Brain microvascular endothelial cell (primary cell): ENCODE data around the gene ATP5F1D.
A peak's percentile ranks its signal among the peaks of the same experiment; 100 is the strongest.
"Not testable (repeated sequence)": the region's sequence is repeated elsewhere in the genome, so short reads cannot be mapped to it uniquely, and the experiment has no call there.

Experiments used
- DNase-seq: peaks from one replicate; pipeline ENCODE4 v3.0.0-alpha.2; 2020
- H3K27ac ChIP-seq: fragments of 250-450 bp; sonication (Bioruptor Pico); 2 replicates; pipeline ENCODE4 v1.5.1; 2020; ENCODE audit warnings: mild to moderate bottlenecking, moderate library complexity
- H3K27me3 ChIP-seq: fragments of 250-450 bp; sonication (Bioruptor Pico); replicated peaks from 2 replicates; pipeline ENCODE4 v1.5.1; 2020; ENCODE audit warnings: mild to moderate bottlenecking
- H3K36me3 ChIP-seq: fragments of 250-450 bp; sonication (Bioruptor Pico); replicated peaks from 2 replicates; pipeline ENCODE4 v1.5.1; 2020; ENCODE audit warnings: mild to moderate bottlenecking
- H3K4me3 ChIP-seq: 2 replicates; pipeline ENCODE4 v1.5.1; 2011; ENCODE audit warnings: low read depth, mild to moderate bottlenecking, control low read depth, low read length, moderate library complexity
- in situ Hi-C: cut with HindIII; loops from 2 replicates; pipeline ENCODE4 v1.10.0; 2017; ENCODE audit warnings: low sequenced_read_pairs, low pct_ligation_motif_present
- TF ChIP-seq, protein P1 (sequence below): IDR thresholded peaks from 2 replicates; pipeline ENCODE4 v1.5.1; 2011; ENCODE audit warnings: low read depth, mild to moderate bottlenecking, moderate library complexity, low read length, control low read depth, inconsistent platforms; ENCODE audit errors: missing control alignments

ATP5F1D gene

GRCh38 chr19:1244693-1245451, 3.3 kb downstream of the ATP5F1D start:
- TF ChIP-seq, protein P1, sequence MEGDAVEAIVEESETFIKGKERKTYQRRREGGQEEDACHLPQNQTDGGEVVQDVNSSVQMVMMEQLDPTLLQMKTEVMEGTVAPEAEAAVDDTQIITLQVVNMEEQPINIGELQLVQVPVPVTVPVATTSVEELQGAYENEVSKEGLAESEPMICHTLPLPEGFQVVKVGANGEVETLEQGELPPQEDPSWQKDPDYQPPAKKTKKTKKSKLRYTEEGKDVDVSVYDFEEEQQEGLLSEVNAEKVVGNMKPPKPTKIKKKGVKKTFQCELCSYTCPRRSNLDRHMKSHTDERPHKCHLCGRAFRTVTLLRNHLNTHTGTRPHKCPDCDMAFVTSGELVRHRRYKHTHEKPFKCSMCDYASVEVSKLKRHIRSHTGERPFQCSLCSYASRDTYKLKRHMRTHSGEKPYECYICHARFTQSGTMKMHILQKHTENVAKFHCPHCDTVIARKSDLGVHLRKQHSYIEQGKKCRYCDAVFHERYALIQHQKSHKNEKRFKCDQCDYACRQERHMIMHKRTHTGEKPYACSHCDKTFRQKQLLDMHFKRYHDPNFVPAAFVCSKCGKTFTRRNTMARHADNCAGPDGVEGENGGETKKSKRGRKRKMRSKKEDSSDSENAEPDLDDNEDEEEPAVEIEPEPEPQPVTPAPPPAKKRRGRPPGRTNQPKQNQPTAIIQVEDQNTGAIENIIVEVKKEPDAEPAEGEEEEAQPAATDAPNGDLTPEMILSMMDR: no peak
- no peak for DNase-seq
- Histone ChIP-seq H3K4me3 (no peak overlapping the region), H3K27ac (no peak overlapping the region), H3K36me3 (peaks cover 2% of the 10 kb centered on the region), H3K27me3 (no peaks in the 10 kb centered on the region)
- in situ Hi-C loops: loop anchor here (25.0 kb wide), 1 partner anchor 133 kb away; the partner anchor contains the start of gene GPX4

DNA sequence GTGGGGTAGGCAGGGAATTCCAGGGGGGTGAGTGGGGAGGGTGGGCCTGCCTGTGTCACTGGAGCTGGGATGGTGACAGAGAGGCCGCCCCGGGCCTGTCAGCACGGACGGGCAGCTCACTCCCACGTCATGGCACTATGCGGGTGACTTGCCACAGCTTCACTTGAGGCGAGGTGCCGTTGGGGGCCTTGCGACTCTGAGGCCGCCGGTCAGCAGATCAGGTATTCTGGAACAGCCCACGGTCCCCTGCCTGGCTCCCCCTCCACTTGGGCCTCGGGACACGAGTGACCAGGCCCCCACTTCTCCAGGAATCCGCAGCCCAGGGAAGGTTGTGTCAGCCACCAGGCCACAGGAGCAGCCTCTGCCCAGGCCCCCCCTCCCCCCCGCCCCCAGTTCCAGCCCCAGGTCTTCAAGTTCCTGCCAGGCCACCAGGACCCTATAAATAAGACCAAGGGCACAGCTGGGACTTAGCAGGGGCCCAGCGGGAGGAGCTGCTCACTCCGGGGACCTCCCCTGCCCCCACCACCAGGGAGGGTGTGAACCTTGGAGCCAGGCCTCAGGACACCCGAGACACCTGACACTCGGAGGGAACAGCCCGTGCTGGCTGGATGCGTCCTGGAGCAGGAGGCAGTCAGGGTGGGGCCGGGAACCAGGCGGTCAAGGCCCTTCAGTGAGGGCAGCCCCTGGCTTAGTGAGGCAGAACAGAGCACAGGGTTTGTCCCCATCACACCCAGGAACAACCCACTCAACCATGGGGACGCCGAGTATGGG, 4.1 kb downstream of the ATP5F1D start:
- H3K36me3 ChIP-seq: peaks cover 10% of the 10 kb centered on the region
- TF ChIP-seq, protein P1: no peak
- no peak overlapping the region for H3K27ac ChIP-seq
- H3K27me3 ChIP-seq: no peaks in the 10 kb centered on the region
- no peak overlapping the region for H3K4me3 ChIP-seq
- in situ Hi-C loops: loop anchor here (25.0 kb wide), 1 partner anchor 133 kb away; the partner anchor contains the start of gene GPX4
- no peak for DNase-seq

DNA sequence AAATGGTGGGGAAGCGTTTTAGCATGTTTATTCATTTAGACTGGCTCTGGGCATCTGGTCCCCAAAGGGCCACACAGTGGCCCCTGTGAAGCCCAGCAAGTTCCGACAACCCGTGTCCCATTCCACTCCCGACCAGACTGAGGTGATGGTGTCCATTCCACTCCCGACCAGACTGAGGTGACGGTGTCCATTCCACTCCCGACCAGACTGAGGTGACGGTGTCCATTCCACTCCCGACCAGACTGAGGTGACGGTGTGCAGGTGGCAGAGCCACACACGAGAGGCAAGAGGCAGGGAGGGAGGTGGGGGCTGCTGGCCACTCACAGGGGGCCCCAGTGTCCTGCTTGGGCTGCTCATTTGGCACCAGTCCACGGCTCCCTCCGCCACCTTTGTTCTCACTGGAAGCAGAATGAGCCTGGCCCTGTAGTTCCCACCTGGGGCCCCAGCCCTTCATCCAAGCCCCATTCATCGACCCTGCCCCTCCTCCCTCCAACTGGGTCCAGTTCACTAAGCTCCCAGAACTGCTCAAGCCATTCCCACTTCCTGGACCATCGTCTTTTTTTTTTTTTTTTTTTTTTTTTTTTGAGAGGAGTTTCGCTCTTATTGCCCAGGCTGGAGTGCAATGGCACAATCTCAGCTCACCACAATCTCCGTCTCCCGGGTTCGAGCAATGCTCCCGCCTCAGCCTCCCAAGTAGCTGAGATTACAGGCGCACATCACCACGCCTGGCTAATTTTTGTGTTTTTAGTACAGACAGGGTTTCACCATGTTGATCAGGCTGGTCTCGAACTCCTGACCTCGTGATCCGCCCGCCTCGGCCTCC, 4.9 kb downstream of the ATP5F1D start:
- not testable (repeated sequence) for H3K27me3 ChIP-seq, H3K27ac ChIP-seq, DNase-seq, H3K4me3 ChIP-seq
- in situ Hi-C loops: loop anchor here (25.0 kb wide), 1 partner anchor 134 kb away; the partner anchor contains the start of gene GPX4
- peaks cover 18% of the 10 kb centered on the region for H3K36me3 ChIP-seq

DNA sequence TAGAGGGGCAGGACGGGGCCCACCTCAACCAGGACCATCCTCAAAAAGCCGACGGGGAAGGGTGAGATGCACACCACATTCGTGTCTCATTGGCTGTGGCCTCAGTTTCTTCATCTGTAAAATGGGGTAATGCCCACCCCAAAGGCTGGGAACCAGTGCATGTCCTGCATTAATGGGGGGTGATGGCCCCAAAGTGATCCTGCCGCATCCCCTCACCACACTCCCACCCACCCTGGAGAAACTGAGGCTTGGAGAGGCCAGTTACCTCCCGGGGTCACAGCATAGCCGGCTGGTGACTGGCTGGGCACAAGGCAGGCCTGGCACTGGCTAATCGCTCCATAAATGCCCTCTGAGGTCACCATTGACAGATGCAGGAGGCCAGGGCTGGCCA, 6.2 kb downstream of the ATP5F1D start:
- Histone ChIP-seq H3K27me3 (no peaks in the 10 kb centered on the region), H3K36me3 (peaks cover 27% of the 10 kb centered on the region), H3K4me3 (peak overlapping the region; percentile 75), H3K27ac (peak overlapping the region; percentile 94)
- in situ Hi-C loops: loop anchor here (25.0 kb wide), 1 partner anchor 135 kb away; the partner anchor contains the start of gene GPX4
- no peak for DNase-seq
- TF ChIP-seq, protein P1: no peak

DNA sequence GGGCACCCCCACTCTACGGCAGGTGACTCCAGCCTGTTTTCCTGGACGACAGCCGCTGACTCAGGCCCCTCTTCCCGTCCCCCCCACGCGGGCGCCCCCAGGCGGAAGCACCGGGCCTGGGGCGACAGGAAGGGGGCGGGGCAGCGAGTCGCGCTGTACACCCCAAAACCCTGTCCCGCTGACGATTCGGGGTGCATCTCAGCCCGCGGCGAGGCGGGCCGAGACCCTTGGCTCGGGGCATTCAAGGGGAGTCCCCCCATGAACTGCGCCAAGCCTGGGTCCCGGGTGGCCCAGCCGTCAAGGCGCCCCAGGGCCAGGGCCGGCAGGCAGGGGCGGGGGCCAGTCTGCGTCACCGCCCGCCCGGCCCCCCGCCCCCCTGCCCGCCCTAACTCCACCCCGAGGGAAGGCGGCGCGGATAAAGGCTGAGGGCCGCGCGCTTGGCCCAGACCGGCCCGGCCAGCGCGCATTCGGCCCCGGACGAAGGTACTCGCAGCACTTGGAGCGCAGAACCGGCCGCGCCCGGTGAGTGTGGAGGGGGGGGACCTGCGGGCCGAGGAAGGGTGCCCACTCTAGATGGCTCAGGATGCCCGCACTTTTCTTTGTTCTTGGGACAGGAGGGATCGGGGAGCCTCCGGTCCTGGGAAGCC, 6.7 kb downstream of the ATP5F1D start, which contains the start of gene MIDN:
MIDN (plus strand) TSS at position 445 of the 647 bp plus-strand sequence. CDS start 1,714 bp downstream, outside the sequence.
- peak within 1 kb of the TSS; percentile 94 for H3K27ac ChIP-seq

More for the DNA sequence above, 6.7 kb downstream of the ATP5F1D start, which contains the start of gene MIDN:
- in situ Hi-C loops: loop anchor here (25.0 kb wide), 1 partner anchor 136 kb away; the partner anchor contains the start of gene GPX4
- Histone ChIP-seq H3K4me3 (peak within 1 kb of the TSS; percentile 75), H3K27me3 (no peaks in the 10 kb centered on the region), H3K36me3 (peaks cover 27% of the 10 kb centered on the region)
- DNase-seq: peak; percentile 73
- TF ChIP-seq, protein P1: peak; percentile 55
